22Rv1 (cell line): Measurements from ENCODE around the gene ZDHHC8.

Experiments
- ZFX ChIP-seq: fragments of 450-650 bp; IDR thresholded peaks from 2 replicates; pipeline ENCODE4 v1.6.1; 2017; ENCODE audit warnings: antibody characterized with exemption, borderline replicate concordance
- TF ChIP-seq, protein P1 (sequence below): fragments of 450-650 bp; IDR thresholded peaks from 2 replicates; pipeline ENCODE4 v1.5.1; 2017; ENCODE audit warnings: mild to moderate bottlenecking

DNA sequence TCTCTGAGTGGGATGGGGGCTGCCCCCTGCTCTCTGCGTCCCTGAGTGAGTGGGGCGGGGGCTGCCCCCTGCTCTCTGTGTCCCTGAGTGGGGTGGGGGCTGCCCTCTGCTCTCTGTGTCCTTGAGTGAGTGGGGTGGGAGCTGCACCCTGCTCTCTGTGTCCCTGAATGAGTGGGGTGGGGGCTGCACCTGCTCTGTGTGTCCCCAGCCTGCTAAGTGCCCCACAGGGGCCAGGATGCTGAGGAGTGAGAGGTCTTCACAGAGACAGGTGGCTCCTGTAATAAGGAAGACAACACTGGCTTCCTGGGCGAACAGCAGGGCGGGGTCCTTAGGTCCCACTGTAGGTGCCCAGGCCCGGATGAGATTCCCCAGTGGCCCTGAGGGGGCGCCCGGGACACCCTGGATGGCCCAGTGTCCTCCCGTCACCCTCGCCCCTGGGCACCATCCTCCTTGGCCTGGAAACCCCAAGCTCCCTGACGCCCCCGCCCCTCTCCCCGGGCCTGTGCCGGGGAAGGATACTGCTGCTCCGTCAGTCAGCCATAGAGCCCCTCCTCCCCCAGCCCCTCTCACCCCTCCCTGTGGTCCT lies 23.1 kb downstream of the ZDHHC8 start:
- TF ChIP-seq, protein P1, sequence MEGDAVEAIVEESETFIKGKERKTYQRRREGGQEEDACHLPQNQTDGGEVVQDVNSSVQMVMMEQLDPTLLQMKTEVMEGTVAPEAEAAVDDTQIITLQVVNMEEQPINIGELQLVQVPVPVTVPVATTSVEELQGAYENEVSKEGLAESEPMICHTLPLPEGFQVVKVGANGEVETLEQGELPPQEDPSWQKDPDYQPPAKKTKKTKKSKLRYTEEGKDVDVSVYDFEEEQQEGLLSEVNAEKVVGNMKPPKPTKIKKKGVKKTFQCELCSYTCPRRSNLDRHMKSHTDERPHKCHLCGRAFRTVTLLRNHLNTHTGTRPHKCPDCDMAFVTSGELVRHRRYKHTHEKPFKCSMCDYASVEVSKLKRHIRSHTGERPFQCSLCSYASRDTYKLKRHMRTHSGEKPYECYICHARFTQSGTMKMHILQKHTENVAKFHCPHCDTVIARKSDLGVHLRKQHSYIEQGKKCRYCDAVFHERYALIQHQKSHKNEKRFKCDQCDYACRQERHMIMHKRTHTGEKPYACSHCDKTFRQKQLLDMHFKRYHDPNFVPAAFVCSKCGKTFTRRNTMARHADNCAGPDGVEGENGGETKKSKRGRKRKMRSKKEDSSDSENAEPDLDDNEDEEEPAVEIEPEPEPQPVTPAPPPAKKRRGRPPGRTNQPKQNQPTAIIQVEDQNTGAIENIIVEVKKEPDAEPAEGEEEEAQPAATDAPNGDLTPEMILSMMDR, result no peak
- TF ChIP-seq ZFX, result no peak
